HG03095 (cell line): Measurements from ENCODE around the gene CFAP99.

Experiments
- ATAC-seq: cut with Tn5 transposase; IDR thresholded peaks from one replicate; pipeline ENCODE4 v1.9.1; 2021; ENCODE audit warnings: moderate library complexity; ENCODE audit not compliant: unreplicated experiment

Gene CFAP99

DNA sequence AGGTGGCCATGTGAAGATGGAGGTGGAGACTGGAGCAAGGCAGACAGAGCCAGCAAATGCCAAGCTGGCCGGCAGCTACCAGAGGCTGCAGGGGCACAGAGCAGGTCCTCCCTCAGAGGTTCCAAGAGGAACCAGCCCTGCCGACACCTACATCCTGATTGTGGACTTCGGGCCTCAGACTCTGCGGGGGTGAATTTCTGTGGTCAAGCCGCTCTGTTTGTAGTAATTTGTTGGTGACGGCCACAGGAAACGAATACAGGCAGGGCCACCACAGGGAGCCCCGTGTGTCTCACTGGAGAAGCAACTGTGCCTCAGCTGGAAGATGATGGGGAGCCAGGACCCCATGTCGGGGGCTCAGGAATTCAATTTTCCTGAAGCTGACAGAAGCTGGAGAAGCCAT is 28.6 kb upstream of the CFAP99 start:
- no peak for ATAC-seq

GRCh38 chr4:2390784-2391421 is 27.9 kb upstream of the CFAP99 start:
- ATAC-seq: no peak

DNA sequence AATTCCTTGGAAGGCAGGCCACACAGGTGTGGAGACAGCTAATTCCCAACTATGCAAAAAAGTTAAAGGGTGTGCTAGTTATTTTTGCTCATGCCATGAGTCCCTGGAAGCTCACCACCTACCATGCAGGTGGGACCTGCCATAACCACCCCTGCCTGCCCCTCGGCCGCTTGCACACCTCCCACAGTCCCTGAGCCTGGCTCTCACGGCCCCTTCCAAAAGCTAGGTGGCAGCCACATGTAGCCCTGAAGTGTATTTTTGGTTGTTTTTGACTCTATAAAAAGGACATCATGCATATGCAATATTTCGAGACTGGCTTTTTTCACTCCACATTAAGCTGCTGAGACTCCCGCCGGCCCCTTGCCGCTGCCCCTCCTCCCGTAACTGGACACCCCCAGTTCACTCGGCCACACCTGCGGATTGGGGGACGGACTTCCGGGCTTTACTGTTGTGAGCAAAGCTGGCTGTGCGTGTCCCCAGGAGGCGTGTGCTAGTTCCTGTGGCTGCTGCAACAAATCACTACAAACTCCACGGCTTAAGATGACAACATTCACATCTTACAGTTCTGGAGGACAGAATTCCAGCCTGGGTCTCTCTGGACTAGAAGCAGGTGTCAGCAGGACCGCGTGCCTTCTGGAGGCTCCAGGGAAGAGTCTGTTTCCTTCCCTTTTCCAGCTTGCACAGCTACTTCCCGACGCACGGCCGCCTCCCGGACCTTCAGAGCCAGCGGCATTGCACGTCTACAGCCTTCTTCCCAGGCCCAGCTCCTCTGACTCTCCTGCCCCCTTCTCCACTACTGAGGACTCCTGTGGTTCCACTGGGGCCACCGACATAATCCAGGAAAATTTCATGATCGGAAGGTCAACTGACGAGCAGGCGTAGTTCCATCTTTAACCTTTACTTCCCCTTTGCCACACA is 25.1 kb upstream of the CFAP99 start:
- ATAC-seq: no peak

GRCh38 chr4:2394528-2394927 is 24.2 kb upstream of the CFAP99 start:
- no peak for ATAC-seq

DNA sequence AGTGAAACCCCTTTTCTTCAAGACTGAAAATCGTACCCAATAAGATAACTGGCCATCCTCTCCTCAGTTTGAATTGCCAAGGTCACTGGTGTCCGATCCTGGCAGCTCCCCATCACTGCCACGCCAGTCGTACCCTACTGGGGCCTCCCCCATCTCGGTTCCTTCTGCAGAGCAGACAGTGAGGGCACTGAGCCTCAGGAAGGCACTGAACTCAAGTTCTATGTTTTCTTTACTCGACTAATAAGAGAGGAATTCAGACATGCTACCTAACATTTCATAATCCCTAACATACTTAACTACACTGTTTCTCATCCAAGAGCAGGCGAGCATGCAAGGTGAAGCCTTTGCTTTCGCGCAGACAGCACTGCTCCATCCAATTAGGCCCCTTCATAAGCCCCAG is 23.7 kb upstream of the CFAP99 start:
- ATAC-seq: no peak

- ATAC-seq: no peak
Observed at GRCh38 chr4:2395584-2395983, 23.2 kb upstream of the CFAP99 start.

GRCh38 chr4:2396781-2397368 is 21.9 kb upstream of the CFAP99 start:
- no peak for ATAC-seq

- ATAC-seq: no peak
Observed at GRCh38 chr4:2397596-2398379, 21.0 kb upstream of the CFAP99 start.

GRCh38 chr4:2399216-2399615 is 19.5 kb upstream of the CFAP99 start:
- ATAC-seq: no peak

GRCh38 chr4:2399631-2400190 is 19.0 kb upstream of the CFAP99 start:
- ATAC-seq: no peak

GRCh38 chr4:2400841-2401609 is 17.7 kb upstream of the CFAP99 start:
- no peak for ATAC-seq

DNA sequence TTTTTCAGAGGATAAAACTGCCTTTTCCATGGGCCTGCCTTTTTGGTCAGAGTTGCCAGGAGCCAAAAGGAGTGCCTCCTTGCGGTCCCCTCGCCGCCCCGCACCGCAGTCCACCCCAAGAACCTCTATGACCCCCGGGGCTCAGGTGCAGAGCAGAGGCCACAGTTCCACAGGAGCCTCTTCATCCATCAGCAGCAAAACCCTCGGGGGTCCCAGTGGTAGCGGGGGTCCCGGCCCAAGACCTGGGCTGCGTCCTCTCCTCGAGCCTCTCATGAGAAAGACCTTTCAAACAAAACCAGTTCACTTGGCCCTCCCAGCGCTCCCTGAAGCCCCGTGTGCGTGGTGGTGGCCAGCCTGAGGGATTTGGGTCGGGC is 17.2 kb upstream of the CFAP99 start:
- ATAC-seq: no peak

DNA sequence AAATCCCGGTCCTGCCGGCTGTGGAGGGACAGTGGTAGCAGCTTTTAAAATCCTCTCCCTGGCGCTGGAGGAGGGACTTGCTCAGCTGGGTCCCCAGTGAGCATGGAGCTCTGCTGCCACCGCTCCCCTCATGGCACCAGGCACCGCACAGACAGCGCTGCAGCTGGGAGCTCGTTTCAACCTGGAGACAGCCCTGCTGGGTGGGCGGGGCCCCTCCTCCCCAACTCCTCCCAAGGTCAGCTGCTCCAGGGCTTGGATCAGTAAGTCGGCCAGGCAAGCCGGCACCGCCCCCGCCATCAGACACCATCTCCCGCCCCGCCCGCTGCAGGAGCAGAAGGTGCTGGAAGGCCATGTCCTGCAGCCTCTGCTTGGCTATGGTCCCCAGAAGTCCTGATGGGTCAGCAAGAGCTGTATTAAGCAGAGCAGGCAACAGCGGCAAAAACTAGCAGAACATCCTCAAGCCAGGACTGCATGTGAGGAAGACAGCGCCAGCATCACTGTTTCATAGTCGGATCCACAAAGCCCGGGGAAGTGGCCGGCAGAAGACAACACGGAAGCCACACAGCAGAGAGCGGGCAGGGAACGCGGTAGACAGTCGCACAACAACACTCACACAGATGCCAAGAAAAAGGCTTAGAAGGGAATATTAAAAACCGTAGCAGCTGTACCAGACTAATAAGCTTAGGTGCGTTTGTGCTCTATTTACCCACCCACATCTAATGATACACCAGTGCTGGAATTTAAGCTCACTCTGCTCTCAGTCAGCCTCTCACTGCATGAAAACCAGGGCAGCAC is 16.5 kb upstream of the CFAP99 start:
- ATAC-seq: no peak

DNA sequence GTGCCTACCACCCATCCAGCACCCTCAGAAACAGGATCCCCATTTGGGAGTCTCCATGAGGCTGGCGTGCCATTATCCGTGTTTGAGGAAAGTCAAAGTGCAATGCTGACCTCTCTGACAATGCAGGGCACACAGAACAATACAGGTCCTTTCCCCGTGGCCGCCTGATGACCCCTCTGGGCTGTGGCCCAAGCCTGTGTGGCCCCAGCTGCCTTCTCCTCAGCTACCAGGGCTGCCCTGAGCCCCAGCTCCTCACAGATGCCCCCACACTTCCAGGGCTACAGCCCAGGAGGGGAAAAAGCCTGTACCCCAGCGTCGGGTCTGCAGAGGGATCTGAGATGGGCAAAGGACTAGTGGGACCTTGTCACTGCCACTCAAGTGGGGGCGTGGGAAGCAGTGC is 15.8 kb upstream of the CFAP99 start:
- ATAC-seq: no peak

DNA sequence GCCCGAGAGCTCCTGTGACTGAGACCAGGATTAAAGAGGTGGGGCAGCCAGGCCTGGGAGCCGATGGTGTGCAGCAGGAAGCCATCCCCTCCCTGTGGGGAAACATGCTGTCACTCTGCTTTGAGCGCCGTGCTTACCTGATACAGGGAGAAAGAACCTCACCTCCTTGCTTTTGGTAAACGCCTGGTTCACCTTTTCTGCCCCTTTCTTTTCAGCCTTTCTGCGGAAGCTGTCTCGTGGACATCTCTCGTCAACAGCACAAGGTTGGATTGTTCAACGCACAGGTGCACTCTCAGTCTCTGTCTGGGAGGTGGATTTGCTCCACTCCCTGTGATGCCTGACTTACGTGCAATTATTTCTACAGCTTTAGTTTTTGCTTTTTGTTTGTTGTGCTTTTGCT is 12.3 kb upstream of the CFAP99 start:
- ATAC-seq: no peak

DNA sequence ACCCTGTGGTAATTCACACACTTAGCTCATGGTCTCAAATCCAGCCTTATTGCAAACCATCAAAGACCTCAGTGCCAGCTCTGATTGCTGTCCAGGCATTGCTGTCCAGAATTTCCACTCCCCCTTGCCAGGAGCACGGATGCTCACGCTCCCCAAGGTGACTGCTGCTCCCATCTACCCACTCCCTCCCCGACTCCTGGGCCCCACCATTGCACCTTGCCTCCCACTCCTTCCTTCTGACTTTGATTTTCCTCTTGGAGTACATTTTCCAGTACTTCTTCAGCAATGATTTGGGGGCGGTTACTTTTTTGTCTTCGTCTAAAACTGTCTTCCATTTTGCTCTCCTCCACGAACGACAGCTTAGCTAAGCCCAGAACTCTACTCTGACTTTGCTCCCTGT is 11.8 kb upstream of the CFAP99 start:
- ATAC-seq: no peak

GRCh38 chr4:2407991-2408342 is 10.8 kb upstream of the CFAP99 start:
- ATAC-seq: no peak

GRCh38 chr4:2408401-2408958 is 10.3 kb upstream of the CFAP99 start:
- ATAC-seq: no peak

DNA sequence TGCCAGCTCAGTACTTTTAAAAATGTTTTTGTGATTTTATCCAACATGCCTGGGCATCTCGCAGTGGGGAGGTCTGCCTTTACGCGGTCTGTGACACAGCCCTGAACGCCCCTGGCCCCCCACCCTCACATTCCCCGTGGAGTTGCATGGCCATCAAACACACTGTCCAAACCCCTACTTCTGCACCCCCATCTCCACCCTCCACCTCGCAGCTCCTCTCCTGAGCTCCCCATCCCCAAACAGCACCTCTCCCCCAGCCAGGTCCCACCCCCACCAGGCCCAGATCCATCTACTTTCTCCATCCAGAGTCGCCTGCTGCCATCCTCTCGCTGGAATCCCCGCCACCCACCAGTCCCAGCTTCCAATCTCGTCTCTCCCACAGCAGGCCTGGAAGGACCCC is 9.8 kb upstream of the CFAP99 start:
- ATAC-seq: no peak
